Breast epithelium (tissue), 3 donors: Measurements from ENCODE around the gene HELT.
"Not testable (repeated sequence)": the region's sequence is repeated elsewhere in the genome, so short reads cannot be mapped to it uniquely, and the experiment has no call there.

Source experiments
- CTCF ChIP-seq, 3 donors: fragments of 450-650 bp; IDR thresholded peaks; one replicate each; pipeline ENCODE4 v1.5.1; 2016 to 2017; ENCODE audit warnings: antibody characterized with exemption in 3 of 3, mild to moderate bottlenecking in 3 of 3, moderate library complexity in 3 of 3
- POLR2A ChIP-seq: fragments of 450-650 bp; IDR thresholded peaks from one replicate; pipeline ENCODE4 v1.6.1; 2016; ENCODE audit warnings: antibody characterized with exemption, mild to moderate bottlenecking, moderate library complexity

GRCh38 chr4:184976348-184976747 is 41.9 kb upstream of the HELT start:
- not testable (repeated sequence) for TF ChIP-seq CTCF (IDR thresholded peaks at IDR 0.05); POLR2A
